Middle frontal gyrus (tissue), 1 donor: ENCODE measurements around the gene SELPLG.
"Not testable (repeated sequence)": the region's sequence is repeated elsewhere in the genome, so short reads cannot be mapped to it uniquely, and the experiment has no call there.

ENCODE experiments used
- DNase-seq: peaks from one replicate; pipeline ENCODE4 v3.0.0-alpha.2; 2015; ENCODE audit warnings: low spot score; ENCODE audit errors: extremely low spot score

Gene SELPLG

DNA sequence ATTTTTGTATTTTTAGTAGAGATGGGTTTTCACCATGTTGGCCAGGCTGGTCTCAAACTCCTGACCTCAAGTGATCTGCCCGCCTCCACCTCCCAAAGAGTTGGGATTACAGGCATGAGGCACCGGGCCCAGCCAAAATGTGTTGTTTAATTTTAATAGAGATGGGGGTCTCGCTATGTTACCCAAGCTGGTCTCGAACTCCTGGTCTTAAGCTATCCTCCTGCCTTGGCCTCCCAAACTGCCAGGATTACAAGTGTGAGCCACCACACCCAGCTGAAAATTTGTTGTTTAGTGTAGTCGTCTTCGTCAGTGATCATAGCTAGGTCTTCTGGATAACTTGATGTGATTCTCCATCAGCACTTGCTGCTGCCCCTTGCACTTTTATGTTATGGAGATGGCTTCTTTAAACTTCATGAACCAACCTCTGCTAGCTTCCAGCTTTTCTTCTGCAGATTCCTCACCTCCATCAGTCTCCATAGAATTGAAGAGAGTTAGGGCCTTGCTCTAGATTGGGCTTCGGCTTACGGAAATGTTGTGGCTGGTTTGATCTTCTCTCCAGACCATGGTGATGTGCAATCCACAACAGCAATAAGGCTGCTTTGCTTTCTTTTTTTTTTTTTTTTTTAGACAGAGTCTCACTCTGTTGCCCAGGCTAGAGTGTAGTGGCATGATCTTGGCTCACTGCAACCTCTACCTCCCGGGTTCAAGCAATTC is 58.3 kb downstream of the SELPLG start:
- DNase-seq: no peak

DNA sequence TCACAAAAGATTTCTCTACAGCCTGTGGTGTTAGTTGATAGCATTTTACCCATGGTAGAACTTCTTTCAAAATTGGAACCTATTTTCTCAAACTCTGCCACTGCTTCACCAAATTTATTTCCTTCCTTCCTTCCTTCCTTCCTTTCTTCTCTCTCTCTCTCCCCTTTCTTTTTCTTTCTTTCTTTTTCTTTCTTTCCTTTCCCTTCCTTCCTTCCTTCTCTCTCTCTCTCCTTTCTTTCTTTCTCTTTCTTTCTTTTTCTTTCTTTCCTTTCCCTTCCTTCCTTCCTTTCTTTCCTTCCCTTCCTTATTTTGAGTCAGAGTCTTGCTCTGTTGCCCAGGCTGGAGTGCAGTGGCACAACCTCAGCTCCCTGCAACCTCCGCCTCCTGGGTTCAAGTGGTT is 59.4 kb downstream of the SELPLG start:
- not testable (repeated sequence) for DNase-seq

GRCh38 chr12:108573317-108573716 is 60.4 kb downstream of the SELPLG start:
- DNase-seq: no peak

DNA sequence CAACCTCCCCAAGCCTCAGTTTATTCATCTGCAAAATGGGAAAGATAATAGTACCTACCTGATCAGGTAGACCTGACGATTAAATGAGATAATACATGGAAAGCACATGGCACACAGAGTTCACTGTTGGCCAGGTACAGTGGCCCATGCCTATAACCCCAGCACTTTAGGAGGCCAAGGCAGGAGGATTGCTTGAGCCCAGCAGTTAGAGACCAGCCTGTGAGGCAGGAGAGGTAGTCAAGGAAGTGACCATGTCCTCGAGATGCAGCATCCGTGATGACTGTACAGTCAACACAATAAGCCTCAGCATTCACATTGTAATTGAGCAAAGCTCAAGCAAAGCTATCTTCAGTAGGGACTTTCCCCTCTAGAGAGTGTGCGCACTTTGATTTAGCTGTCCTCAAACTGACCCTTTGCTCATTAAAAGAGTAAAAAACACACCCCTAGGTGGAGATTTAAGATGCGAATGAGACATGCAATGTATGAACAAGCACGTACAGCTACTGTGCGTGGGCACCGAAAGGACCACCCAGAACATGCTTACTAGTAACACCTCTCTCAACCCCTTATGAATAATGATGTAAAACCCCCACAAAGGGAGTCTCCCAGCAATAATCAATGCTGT is 61.4 kb downstream of the SELPLG start:
- no peak for DNase-seq
